CD8-positive, alpha-beta memory T cell (primary cell): ENCODE data around the gene DPT. TPM values are rescaled to one million over a fixed set of nuclear protein-coding genes. Genes with fewer than 3 reads are reported as not detected.

Experiments used
- CTCF ChIA-PET: fragments of 350-600 bp; sonication (Branson Sonifier 250); formaldehyde crosslinking; loops from one replicate; lab custom pipeline; 2021; ENCODE audit warnings: antibody characterized with exemption; lab: Charles Lee
- POLR2A ChIA-PET: fragments of 350-600 bp; sonication (Branson Sonifier 250); formaldehyde crosslinking; loops from one replicate; lab custom pipeline; 2021; ENCODE audit warnings: antibody characterized with exemption; lab: Charles Lee
- DNase-seq, 5 donors: peaks; one replicate each; pipeline versions ENCODE4 v3.0.0 to v3.0.0-alpha.2; 2020 to 2022; ENCODE audit warnings: mixed read lengths in 1 of 5
- H3K27ac ChIP-seq: one replicate; pipeline ENCODE4 v1.7.0; 2013; ENCODE audit warnings: low read depth, mild to moderate bottlenecking, low read length, moderate library complexity
- H3K27me3 ChIP-seq: 2 replicates; pipeline ENCODE4 v1.7.0; 2013; ENCODE audit warnings: low read length, mild to moderate bottlenecking; ENCODE audit not compliant: insufficient read depth, poor library complexity, severe bottlenecking
- H3K36me3 ChIP-seq: 2 replicates; pipeline ENCODE4 v1.7.0; 2013; ENCODE audit warnings: mild to moderate bottlenecking, low read length, moderate library complexity; ENCODE audit not compliant: insufficient read depth
- H3K4me1 ChIP-seq: 2 replicates; pipeline ENCODE4 v1.7.0; 2013; ENCODE audit warnings: mild to moderate bottlenecking, low read length, moderate library complexity; ENCODE audit not compliant: insufficient read depth
- H3K4me3 ChIP-seq: 2 replicates; pipeline ENCODE4 v1.7.0; 2013; ENCODE audit warnings: mild to moderate bottlenecking, low read length
- H3K9me3 ChIP-seq: 2 replicates; pipeline ENCODE4 v1.7.0; 2013; ENCODE audit warnings: mild to moderate bottlenecking, low read length
- H3K27ac Mint-ChIP-seq, 8 donors: one replicate each; pipeline ENCODE4 v1.8.0; 2020 to 2021; ENCODE audit warnings: mixed read lengths in 8 of 8, mild to moderate bottlenecking in 6 of 8, inconsistent platforms in 3 of 8, moderate library complexity in 3 of 8
- H3K27me3 Mint-ChIP-seq, 2 donors: one replicate each; pipeline ENCODE4 v1.8.0; 2020 to 2021; ENCODE audit warnings: mixed read lengths in 2 of 2, mild to moderate bottlenecking in 1 of 2, moderate library complexity in 1 of 2
- H3K36me3 Mint-ChIP-seq, 3 donors: one replicate each; pipeline ENCODE4 v1.8.0; 2020 to 2021; ENCODE audit warnings: mixed read lengths in 3 of 3, inconsistent platforms in 1 of 3, mild to moderate bottlenecking in 1 of 3
- H3K4me1 Mint-ChIP-seq, 3 donors: one replicate each; pipeline ENCODE4 v1.8.0; 2020 to 2021; ENCODE audit warnings: mixed read lengths in 3 of 3, inconsistent platforms in 1 of 3, mild to moderate bottlenecking in 1 of 3
- H3K4me3 Mint-ChIP-seq, 7 donors: one replicate each; pipeline ENCODE4 v1.8.0; 2020 to 2021; ENCODE audit warnings: mixed read lengths in 7 of 7, mild to moderate bottlenecking in 6 of 7, moderate library complexity in 4 of 7, inconsistent platforms in 2 of 7
- H3K9me3 Mint-ChIP-seq, 5 donors: one replicate each; pipeline ENCODE4 v1.8.0; 2020 to 2022; ENCODE audit warnings: mixed read lengths in 5 of 5, mild to moderate bottlenecking in 3 of 5, moderate library complexity in 2 of 5, inconsistent platforms in 1 of 5
- polyA plus RNA-seq: library from polyadenylated mRNA; unstranded; fragments of 300-500 nt; fragmentation: Illumina TruSeq; gene quantifications from one replicate; pipeline ENCODE4 v1.2.3, GENCODE V29; 2021
- total RNA-seq, 2 experiments: library from RNA; stranded (reverse); gene quantifications; one replicate each; pipeline ENCODE4 v1.2.3, GENCODE V29; 2021

Gene DPT
- total and polyA plus RNA-seq, 3 experiments from 2014 or later: not detected

DNA sequence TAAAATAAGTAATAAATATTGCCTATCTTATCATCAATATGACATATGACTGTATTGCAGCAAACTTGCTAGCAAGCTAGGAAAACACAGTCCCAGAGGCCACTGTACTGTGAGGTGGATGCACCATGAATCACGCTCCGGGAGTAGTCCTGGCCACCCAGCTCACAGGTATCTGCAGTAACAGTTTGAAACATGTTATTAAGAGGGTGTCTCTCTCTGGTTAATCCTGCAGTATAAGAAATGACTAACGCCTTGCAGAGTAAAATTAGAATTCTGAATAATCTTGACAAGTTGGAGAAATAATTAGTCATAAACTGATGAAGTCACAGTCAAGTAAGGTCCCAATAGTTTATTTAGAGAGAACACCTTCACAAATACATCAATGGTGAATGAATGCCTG, 34.0 kb upstream of the DPT start:
- Histone ChIP-seq H3K27me3 (no peaks in the 10 kb centered on the region), H3K27ac (no peak overlapping the region), H3K4me3 (no peak overlapping the region), H3K36me3 (no peaks in the 10 kb centered on the region), H3K4me1 (no peaks in the 10 kb centered on the region), H3K9me3 (no peaks in the 10 kb centered on the region)
- ChIA-PET CTCF (no interaction called here), POLR2A (no interaction called here)
- Mint-ChIP-seq H3K4me3 (no peak overlapping the region), H3K27me3 (no peaks in the 10 kb centered on the region), H3K27ac (no peak overlapping the region), H3K4me1 (no peaks in the 10 kb centered on the region), H3K9me3 (no peaks in the 10 kb centered on the region), H3K36me3 (no peaks in the 10 kb centered on the region)
- DNase-seq: no peak

DNA sequence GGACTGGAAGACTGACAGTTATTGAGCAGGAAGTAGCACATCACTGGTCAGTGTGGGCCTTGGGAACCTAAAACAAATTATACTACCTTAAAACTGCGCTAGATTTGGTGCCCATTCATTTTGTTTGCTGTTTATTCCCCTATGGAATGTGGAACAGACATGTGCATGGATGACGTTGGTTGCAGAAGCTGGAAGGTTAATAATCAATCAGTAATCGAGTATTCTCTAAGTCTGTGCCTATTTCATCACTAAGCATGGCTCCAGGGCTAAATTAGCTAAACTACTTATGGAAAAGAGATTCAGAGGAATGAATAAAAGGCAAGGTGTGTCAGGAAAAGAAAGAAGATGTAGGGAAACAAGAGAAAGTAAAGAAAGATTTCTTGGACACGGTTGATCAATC, 33.5 kb upstream of the DPT start:
- Histone ChIP-seq H3K27ac (no peak overlapping the region), H3K36me3 (no peaks in the 10 kb centered on the region), H3K4me3 (no peak overlapping the region), H3K9me3 (no peaks in the 10 kb centered on the region), H3K27me3 (no peaks in the 10 kb centered on the region), H3K4me1 (no peaks in the 10 kb centered on the region)
- Mint-ChIP-seq H3K27ac (no peak overlapping the region), H3K9me3 (no peaks in the 10 kb centered on the region), H3K27me3 (no peaks in the 10 kb centered on the region), H3K36me3 (no peaks in the 10 kb centered on the region), H3K4me3 (no peak overlapping the region), H3K4me1 (no peaks in the 10 kb centered on the region)
- POLR2A ChIA-PET: no interaction called here
- DNase-seq: no peak
- CTCF ChIA-PET: no interaction called here

DNA sequence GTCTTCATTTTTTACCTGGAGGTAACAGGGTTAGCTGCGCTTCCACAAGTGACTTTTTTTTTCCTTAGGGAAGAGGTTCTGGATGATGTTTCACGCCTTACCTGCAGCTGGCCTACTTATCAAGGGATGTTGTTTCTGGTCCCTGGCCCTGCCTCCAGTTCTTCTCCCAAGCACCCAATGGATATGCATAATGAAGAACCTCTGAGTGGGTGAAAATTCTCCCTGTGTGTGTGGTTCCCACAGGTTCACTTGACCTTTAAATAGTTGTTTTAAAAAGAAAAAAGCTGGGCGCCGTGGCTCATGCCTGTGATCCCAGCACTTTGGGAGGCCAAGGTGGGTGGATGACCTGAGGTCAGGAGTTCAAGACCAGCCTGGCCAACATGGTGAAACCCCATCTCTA, 31.8 kb upstream of the DPT start:
- H3K27ac ChIP-seq: no peak overlapping the region
- no peak overlapping the region for H3K4me3 Mint-ChIP-seq
- no peaks in the 10 kb centered on the region for H3K4me1 Mint-ChIP-seq
- H3K27me3 Mint-ChIP-seq: no peaks in the 10 kb centered on the region
- ChIA-PET CTCF (no interaction called here), POLR2A (no interaction called here)
- H3K4me3 ChIP-seq: no peak overlapping the region
- DNase-seq: no peak
- H3K27me3 ChIP-seq: no peaks in the 10 kb centered on the region
- no peak overlapping the region for H3K27ac Mint-ChIP-seq
- H3K36me3 ChIP-seq: no peaks in the 10 kb centered on the region
- H3K9me3 ChIP-seq: no peaks in the 10 kb centered on the region
- H3K36me3 Mint-ChIP-seq: no peaks in the 10 kb centered on the region
- no peaks in the 10 kb centered on the region for H3K4me1 ChIP-seq
- H3K9me3 Mint-ChIP-seq: no peaks in the 10 kb centered on the region

DNA sequence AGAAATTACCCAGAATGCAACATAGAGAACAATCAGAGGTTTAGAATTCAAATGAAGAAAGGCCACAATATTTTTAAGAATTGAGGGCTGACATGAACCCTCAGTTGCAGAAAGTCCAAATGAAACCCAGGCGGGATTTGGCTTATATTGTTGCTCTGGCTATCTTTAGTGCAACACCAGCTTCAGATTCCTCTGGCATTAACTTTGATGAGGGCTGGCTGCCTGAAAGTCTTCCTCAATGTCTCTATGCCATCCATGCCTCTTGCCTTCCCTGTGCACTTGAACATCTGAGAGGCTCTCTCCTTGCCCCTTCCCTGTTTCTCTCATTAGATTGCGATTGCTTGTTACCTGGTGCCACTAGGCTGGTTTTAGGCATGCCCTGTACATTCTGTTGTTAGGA, 31.2 kb upstream of the DPT start:
- ChIA-PET CTCF (no interaction called here), POLR2A (no interaction called here)
- H3K4me3 Mint-ChIP-seq: no peak overlapping the region
- H3K36me3 Mint-ChIP-seq: no peaks in the 10 kb centered on the region
- Histone ChIP-seq H3K36me3 (no peaks in the 10 kb centered on the region), H3K9me3 (no peaks in the 10 kb centered on the region), H3K4me1 (no peaks in the 10 kb centered on the region), H3K4me3 (no peak overlapping the region), H3K27ac (no peak overlapping the region), H3K27me3 (no peaks in the 10 kb centered on the region)
- no peak for DNase-seq
- H3K27me3 Mint-ChIP-seq: no peaks in the 10 kb centered on the region
- no peaks in the 10 kb centered on the region for H3K9me3 Mint-ChIP-seq
- no peaks in the 10 kb centered on the region for H3K4me1 Mint-ChIP-seq
- H3K27ac Mint-ChIP-seq: no peak overlapping the region

DNA sequence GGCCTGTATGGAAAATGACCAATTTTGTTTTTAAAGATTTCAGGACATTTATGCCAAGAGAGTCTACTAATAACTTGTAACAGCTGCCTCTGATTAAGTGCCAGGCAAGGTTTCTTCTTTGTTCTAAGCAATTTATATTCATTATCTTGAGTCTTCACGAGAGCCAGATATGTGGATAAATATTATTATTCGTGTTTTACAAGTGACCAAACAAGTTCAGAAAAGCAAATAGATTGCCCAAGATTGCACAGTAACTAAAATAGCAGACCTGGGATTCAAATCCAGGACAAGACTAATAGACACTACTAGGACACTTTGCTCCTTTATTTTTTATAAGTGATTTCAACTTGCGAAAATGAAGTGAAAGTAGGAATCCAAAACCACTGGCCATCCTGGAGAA, 30.1 kb upstream of the DPT start:
- Mint-ChIP-seq H3K4me3 (no peak overlapping the region), H3K36me3 (no peaks in the 10 kb centered on the region), H3K27ac (no peak overlapping the region), H3K9me3 (no peaks in the 10 kb centered on the region), H3K4me1 (no peaks in the 10 kb centered on the region), H3K27me3 (no peaks in the 10 kb centered on the region)
- ChIA-PET POLR2A (no interaction called here), CTCF (no interaction called here)
- H3K27ac ChIP-seq: no peak overlapping the region
- no peaks in the 10 kb centered on the region for H3K27me3 ChIP-seq
- H3K4me3 ChIP-seq: no peak overlapping the region
- H3K4me1 ChIP-seq: no peaks in the 10 kb centered on the region
- H3K9me3 ChIP-seq: no peaks in the 10 kb centered on the region
- DNase-seq: no peak
- H3K36me3 ChIP-seq: no peaks in the 10 kb centered on the region

DNA sequence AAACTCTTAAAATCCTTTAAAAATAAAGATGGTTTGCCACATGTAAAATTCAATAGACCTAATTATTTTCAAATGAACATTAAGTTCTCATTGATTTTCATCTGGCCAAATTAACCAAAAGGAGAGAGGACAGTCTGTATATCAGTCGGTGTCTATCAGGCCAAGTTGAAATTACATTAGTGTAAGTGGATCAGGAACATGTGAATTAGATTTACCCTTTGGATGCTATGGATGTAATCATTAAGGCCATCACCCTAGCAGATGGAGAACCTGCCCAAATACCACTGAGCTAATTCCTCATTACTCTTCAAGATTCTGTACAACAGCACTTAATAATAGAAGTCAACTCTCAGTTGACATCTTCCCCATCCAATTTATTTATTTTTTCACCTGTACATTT, 29.5 kb upstream of the DPT start:
- Histone ChIP-seq H3K4me1 (no peaks in the 10 kb centered on the region), H3K27me3 (no peaks in the 10 kb centered on the region), H3K36me3 (no peaks in the 10 kb centered on the region), H3K9me3 (no peaks in the 10 kb centered on the region), H3K27ac (no peak overlapping the region), H3K4me3 (no peak overlapping the region)
- ChIA-PET POLR2A (no interaction called here), CTCF (no interaction called here)
- Mint-ChIP-seq H3K4me3 (no peak overlapping the region), H3K9me3 (no peaks in the 10 kb centered on the region), H3K36me3 (no peaks in the 10 kb centered on the region), H3K4me1 (no peaks in the 10 kb centered on the region), H3K27me3 (no peaks in the 10 kb centered on the region), H3K27ac (no peak overlapping the region)
- DNase-seq: no peak

DNA sequence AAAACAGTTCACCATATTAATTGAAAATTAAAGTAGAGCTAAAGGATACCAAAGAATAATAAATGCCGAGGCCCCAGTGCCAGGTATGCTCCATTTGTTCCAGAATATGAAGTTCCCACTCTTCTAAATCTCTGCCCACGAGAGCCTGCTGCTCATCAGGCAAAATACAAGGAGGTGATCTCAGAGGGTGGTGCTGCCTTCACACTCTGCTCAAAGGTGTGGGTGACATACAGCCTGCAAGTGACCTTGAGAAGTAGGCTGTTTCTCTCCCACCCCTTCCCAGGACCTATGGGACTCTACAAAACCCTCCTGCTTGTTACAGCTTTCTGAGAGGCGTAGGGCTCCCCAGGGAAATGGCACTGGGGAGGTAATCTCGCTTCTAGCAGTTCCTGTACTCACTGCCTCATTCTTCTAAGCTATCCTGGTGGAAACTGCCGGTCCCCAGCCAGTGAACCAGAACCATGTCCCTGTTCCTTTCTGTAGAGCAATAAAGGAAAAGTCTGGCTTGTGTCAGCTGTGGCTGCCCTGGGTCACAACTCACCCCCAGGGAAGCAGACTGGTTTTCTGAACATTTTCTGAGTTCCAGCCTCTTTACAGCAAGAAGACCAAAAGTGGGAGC, 26.9 kb upstream of the DPT start:
- Mint-ChIP-seq H3K27me3 (peaks cover 13 to 16% of the 10 kb centered on the region in 2 donors), H3K4me3 (no peak overlapping the region), H3K27ac (peak overlapping the region in 1 of 8 donors; percentile 16), H3K36me3 (no peaks in the 10 kb centered on the region), H3K9me3 (no peaks in the 10 kb centered on the region), H3K4me1 (no peaks in the 10 kb centered on the region)
- ChIA-PET CTCF (interaction anchor here (1.7 kb wide), 1 partner anchor 12 kb away, joined by 3 read pairs; no protein-coding TSS in a partner anchor), POLR2A (no interaction called here)
- Histone ChIP-seq H3K4me1 (no peaks in the 10 kb centered on the region), H3K9me3 (no peaks in the 10 kb centered on the region), H3K36me3 (no peaks in the 10 kb centered on the region), H3K4me3 (no peak overlapping the region), H3K27ac (no peak overlapping the region), H3K27me3 (peaks cover 3% of the 10 kb centered on the region)
- DNase-seq: no peak

DNA sequence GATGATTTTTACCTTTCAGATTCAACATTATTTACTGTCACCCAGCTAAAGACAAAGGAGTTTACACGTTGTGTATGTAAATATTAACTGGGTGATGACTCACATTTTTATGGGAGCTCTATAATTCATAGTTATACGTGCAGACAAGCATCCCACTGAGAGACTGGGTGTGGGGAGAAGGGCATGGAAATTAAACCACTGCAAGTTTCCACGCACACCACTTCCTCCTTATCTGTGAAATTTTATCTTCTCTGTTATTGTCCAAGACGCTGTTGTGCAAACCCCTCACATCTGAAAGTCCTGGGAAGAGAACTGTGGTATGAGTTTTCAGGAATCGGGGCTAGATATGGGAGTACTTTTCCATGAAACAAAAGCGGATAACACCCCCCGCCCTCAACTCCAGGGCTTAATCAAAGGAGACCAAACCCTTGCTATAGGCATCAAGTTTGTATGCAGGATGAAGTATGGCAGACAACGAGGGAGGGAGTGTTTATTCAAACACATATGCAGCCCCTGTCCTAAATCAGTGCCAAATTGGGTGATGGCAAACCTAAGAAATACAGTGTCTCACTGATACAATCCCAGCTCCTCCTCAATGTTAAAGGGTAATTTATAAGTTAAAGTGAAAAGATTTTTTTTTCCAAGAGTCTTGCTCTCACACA, 23.3 kb upstream of the DPT start:
- peaks cover 0 to 3% (median 0%) of the 10 kb centered on the region in 5 donors for H3K9me3 Mint-ChIP-seq

More for the DNA sequence above, 23.3 kb upstream of the DPT start:
- ChIA-PET POLR2A (interaction anchor here (0.6 kb wide), 1 partner anchor 624 kb away, joined by 3 read pairs; no protein-coding TSS in a partner anchor), CTCF (no interaction called here)
- H3K36me3 Mint-ChIP-seq: no peaks in the 10 kb centered on the region
- H3K4me3 ChIP-seq: no peak overlapping the region
- H3K27me3 ChIP-seq: peaks cover 3% of the 10 kb centered on the region
- H3K4me1 ChIP-seq: no peaks in the 10 kb centered on the region
- H3K27ac Mint-ChIP-seq: no peak overlapping the region
- H3K27ac ChIP-seq: no peak overlapping the region
- H3K4me1 Mint-ChIP-seq: no peaks in the 10 kb centered on the region
- no peaks in the 10 kb centered on the region for H3K9me3 ChIP-seq
- DNase-seq: no peak
- H3K36me3 ChIP-seq: no peaks in the 10 kb centered on the region
- H3K4me3 Mint-ChIP-seq: no peak overlapping the region
- peaks cover 21 to 37% of the 10 kb centered on the region in 2 donors for H3K27me3 Mint-ChIP-seq
